Spleen (tissue), 11 donors: ENCODE data around the gene PKD1L1. TPM values are rescaled to one million over a fixed set of nuclear protein-coding genes. Genes with fewer than 3 reads are reported as not detected.

Experiments used
- DNase-seq: peaks from one replicate; pipeline ENCODE4 v3.0.0-alpha.2; 2020
- H3K27ac ChIP-seq, 8 donors: fragments of 200-600 bp; sonication (generic) in 7 of 8; 1 replicate in 4 of 8; 2 replicates in 4 of 8; pipeline versions ENCODE4 v1.5.0 to v1.8.0; 2016 to 2021; ENCODE audit warnings: inconsistent platforms in 4 of 8, mild to moderate bottlenecking in 4 of 8, moderate library complexity in 1 of 8
- H3K27me3 ChIP-seq, 7 donors: fragments of 200-600 bp; sonication (generic) in 6 of 7; replicated peaks in 1 of 7; 1 replicate in 4 of 7; 2 replicates in 3 of 7; pipeline versions ENCODE4 v1.5.0 to v1.8.0; 2016 to 2021; ENCODE audit warnings: inconsistent platforms in 3 of 7, mild to moderate bottlenecking in 1 of 7
- H3K36me3 ChIP-seq, 6 donors: fragments of 200-600 bp; sonication (generic) in 5 of 6; 1 replicate in 4 of 6; 2 replicates in 2 of 6; pipeline versions ENCODE4 v1.5.0 to v1.8.0; 2016 to 2021; ENCODE audit warnings: inconsistent platforms in 2 of 6
- H3K4me1 ChIP-seq, 6 donors: fragments of 200-600 bp; sonication (generic) in 5 of 6; 1 replicate in 3 of 6; 2 replicates in 3 of 6; pipeline versions ENCODE4 v1.5.0 to v1.8.0; 2016 to 2021; ENCODE audit warnings: inconsistent platforms in 3 of 6
- H3K4me3 ChIP-seq, 8 donors: fragments of 200-600 bp; sonication (generic) in 7 of 8; 1 replicate in 4 of 8; 2 replicates in 4 of 8; pipeline versions ENCODE4 v1.5.0 to v1.8.0; 2016 to 2021; ENCODE audit warnings: inconsistent platforms in 4 of 8, mild to moderate bottlenecking in 4 of 8, moderate library complexity in 2 of 8
- H3K9me3 ChIP-seq, 8 donors: fragments of 200-600 bp; sonication (generic) in 7 of 8; 1 replicate in 4 of 8; 2 replicates in 4 of 8; pipeline versions ENCODE4 v1.5.0 to v1.8.0; 2016 to 2021; ENCODE audit warnings: inconsistent platforms in 4 of 8
- CTCF ChIP-seq, 11 experiments: fragments of 200-600 bp in 7 of 11; fragments of 450-650 bp in 4 of 11; sonication (generic) in 4 of 11; IDR thresholded peaks in 8 of 11; conservative IDR thresholded peaks in 3 of 11; 1 replicate in 7 of 11; 2 replicates in 4 of 11; pipeline versions ENCODE4 v1.4.0 to v1.8.0; 2016 to 2021; ENCODE audit warnings: antibody characterized with exemption in 11 of 11, inconsistent platforms in 4 of 11, mild to moderate bottlenecking in 1 of 11
- POLR2A ChIP-seq, 3 donors: fragments of 450-650 bp; IDR thresholded peaks; one replicate each; pipeline ENCODE4 v1.5.1; 2017; ENCODE audit warnings: antibody characterized with exemption in 3 of 3, mild to moderate bottlenecking in 1 of 3
- POLR2AphosphoS5 ChIP-seq, 3 donors: sonication (generic); formaldehyde crosslinking; IDR thresholded peaks; one replicate each; pipeline ENCODE4 v1.5.1; 2017; ENCODE audit warnings: antibody characterized with exemption in 3 of 3
- WGBS, 5 donors: extraction: QIAGEN DNeasy Blood & Tissue Kit in 3 of 5; methylation state at CpG; one replicate each; pipeline versions ENCODE4 v1.1.5 to v1.1.7; 2013 to 2018; 5-methylcytosine and 5-hydroxymethylcytosine counted together
- intact Hi-C: fragments of 100-400 bp; cut with DNase I; formaldehyde crosslinking; loops from one replicate; pipeline ENCODE4 v1.15.0; 2023; ENCODE audit warnings: low total_unique reads
- polyA plus RNA-seq, 3 donors: library from polyadenylated mRNA; stranded (reverse); fragments of 200-250 nt; gene quantifications; one replicate each; pipeline ENCODE4 v1.2.1, GENCODE V29; 2013
- total RNA-seq, 7 donors: library from RNA; depleted of rRNA in 3 of 7; stranded (reverse); fragments of >200 nt in 3 of 7; fragmentation: NEBNext Ultra II Directional in 4 of 7; extraction: Animal tissue kit (Norgen Biotek cat#: 25700) in 4 of 7; gene quantifications; one replicate each; pipeline versions ENCODE4 v1.1.0 to v1.2.1, GENCODE V29; 2016 to 2021
- donor health status: healthy with polysubstance abuse.
- donor health status: DM: no; HTN: no; CAD: no; lungs with moderate emphysema.
- donor health status: DM: no; HTN: no; CAD: no.
- donor health status: Bipolar disorder and iron deficiency.
- donor health status: healthy.
- donor health status: DM: no; HTN: no; CAD: no.
- donor health status: DM: yes; HTN: yes; CAD: no.

PKD1L1 gene
- total and polyA plus RNA-seq, 10 donors = 0.28 to 1.3 (median 0.49) TPM

GRCh38 chr7:47941136-47941844, 7.0 kb downstream of the PKD1L1 start:
- peak; percentile 70 for DNase-seq

GRCh38 chr7:47940088-47941013, 7.9 kb downstream of the PKD1L1 start:
- no peaks in the 10 kb centered on the region for H3K9me3 ChIP-seq
- H3K4me1 ChIP-seq = peaks cover 4 to 86% (median 40%) of the 10 kb centered on the region in 6 donors
- peak; percentile 64 to 75 (median 65) for TF ChIP-seq POLR2AphosphoS5 (IDR thresholded peaks at IDR 0.05)
- no peak for TF ChIP-seq POLR2A (IDR thresholded peaks at IDR 0.05)
- TF ChIP-seq CTCF (IDR thresholded peaks at IDR 0.05 in 8 of 11, conservative IDR thresholded peaks at IDR 0.05 in 3 of 11) = no peak
- peak overlapping the region in 7 of 8 donors; percentile 64 to 87 (median 81) for H3K27ac ChIP-seq
- intact Hi-C loops = no loop called here
- WGBS, 5 donors = 69 to 82% (median 80%) methylated on average over 14 of the region's 14 CpGs
- no peak overlapping the region for H3K4me3 ChIP-seq
- no peaks in the 10 kb centered on the region for H3K36me3 ChIP-seq
- H3K27me3 ChIP-seq = no peaks in the 10 kb centered on the region
- peak; percentile 83 for DNase-seq

More at GRCh38 chr7:47941136-47941844, 7.0 kb downstream of the PKD1L1 start:
- 38 to 63% (median 46%) methylated on average over 5 to 9 of the region's 9 CpGs for WGBS, 5 donors
- H3K4me1 ChIP-seq = peaks cover 4 to 89% (median 43%) of the 10 kb centered on the region in 6 donors
- H3K27ac ChIP-seq = peak overlapping the region; percentile 36 to 87 (median 78)
- H3K27me3 ChIP-seq = no peaks in the 10 kb centered on the region
- TF ChIP-seq POLR2AphosphoS5 (IDR thresholded peaks at IDR 0.05) = peak in 1 of 3 donors; percentile 66
- no peak for TF ChIP-seq CTCF (IDR thresholded peaks at IDR 0.05 in 8 of 11, conservative IDR thresholded peaks at IDR 0.05 in 3 of 11)
- H3K9me3 ChIP-seq = no peaks in the 10 kb centered on the region
- H3K36me3 ChIP-seq = no peaks in the 10 kb centered on the region
- no peak overlapping the region for H3K4me3 ChIP-seq
- intact Hi-C loops = no loop called here

DNA sequence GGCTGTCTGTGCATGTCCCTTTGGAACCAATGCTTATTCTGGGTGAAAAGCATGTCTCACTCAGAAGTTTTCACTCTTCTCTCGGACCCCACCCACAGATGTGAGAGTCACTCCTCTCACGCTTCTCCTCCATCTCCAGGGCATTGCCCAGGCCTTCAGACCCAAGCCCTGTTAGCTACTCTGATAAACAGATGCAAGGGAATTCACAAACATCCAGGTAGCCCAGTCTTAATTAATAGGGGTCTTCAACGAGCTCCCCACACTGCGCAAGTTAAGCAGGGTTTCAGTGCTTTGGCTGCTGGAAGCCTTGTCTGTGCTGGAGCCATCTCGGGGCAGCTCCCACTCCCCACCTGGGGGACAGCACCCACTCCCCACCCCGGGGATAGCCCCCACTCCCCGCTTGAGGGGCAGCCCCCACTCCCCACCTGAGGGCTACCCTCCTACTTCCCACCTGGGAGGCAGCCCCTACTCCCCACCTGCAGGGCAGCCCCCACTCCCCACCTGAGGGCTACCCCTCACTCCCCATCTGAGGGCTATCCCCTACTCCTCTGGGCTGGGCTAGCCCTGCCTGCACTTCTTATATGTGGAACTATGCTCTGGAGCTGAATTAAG, 8.7 kb downstream of the PKD1L1 start:
- Histone ChIP-seq H3K36me3 (no peaks in the 10 kb centered on the region), H3K4me1 (peaks cover 4 to 77% (median 35%) of the 10 kb centered on the region in 6 donors), H3K27me3 (no peaks in the 10 kb centered on the region), H3K27ac (peak overlapping the region in 7 of 8 donors; percentile 61 to 87 (median 81)), H3K4me3 (no peak overlapping the region), H3K9me3 (no peaks in the 10 kb centered on the region)
- 92 to 96% (median 94%) methylated on average over 3 to 7 of the region's 7 CpGs for WGBS, 5 donors
- intact Hi-C loops = no loop called here
- TF ChIP-seq CTCF (IDR thresholded peaks at IDR 0.05 in 8 of 11, conservative IDR thresholded peaks at IDR 0.05 in 3 of 11) (no peak), POLR2A (IDR thresholded peaks at IDR 0.05) (no peak), POLR2AphosphoS5 (IDR thresholded peaks at IDR 0.05) (no peak)
- DNase-seq = peak; percentile 43
